GM19328 (cell line): ENCODE data around the gene MDK.

ENCODE experiments used
- ATAC-seq: cut with Tn5 transposase; IDR thresholded peaks from one replicate; pipeline ENCODE4 v1.9.1; 2021; ENCODE audit warnings: mild to moderate bottlenecking, moderate library complexity; ENCODE audit not compliant: unreplicated experiment

Gene MDK

GRCh38 chr11:46347637-46348311, 33.7 kb upstream of the MDK start:
- ATAC-seq: no peak

- ATAC-seq: no peak
These were observed 32.7 kb upstream of the MDK start for GRCh38 chr11:46348566-46349401.

GRCh38 chr11:46350695-46351094, 30.8 kb upstream of the MDK start:
- no peak for ATAC-seq

GRCh38 chr11:46351148-46351547, 30.3 kb upstream of the MDK start:
- ATAC-seq: no peak

GRCh38 chr11:46351606-46352005, 29.9 kb upstream of the MDK start:
- ATAC-seq: no peak

GRCh38 chr11:46352063-46352841, 29.2 kb upstream of the MDK start:
- no peak for ATAC-seq

GRCh38 chr11:46353698-46354097, 27.8 kb upstream of the MDK start:
- no peak for ATAC-seq

GRCh38 chr11:46356924-46357482, 24.5 kb upstream of the MDK start:
- ATAC-seq: no peak

GRCh38 chr11:46357483-46357936, 24.0 kb upstream of the MDK start:
- no peak for ATAC-seq

GRCh38 chr11:46359953-46360352, 21.5 kb upstream of the MDK start:
- ATAC-seq: no peak

- ATAC-seq: no peak
These were observed 20.6 kb upstream of the MDK start for GRCh38 chr11:46360878-46361277.

- peak; percentile 84 for ATAC-seq
These were observed 19.9 kb upstream of the MDK start for GRCh38 chr11:46361283-46362155.

- no peak for ATAC-seq
These were observed 19.1 kb upstream of the MDK start for GRCh38 chr11:46362156-46363030.

- ATAC-seq: no peak
These were observed 18.4 kb upstream of the MDK start for GRCh38 chr11:46363031-46363407.

- no peak for ATAC-seq
These were observed 17.9 kb upstream of the MDK start for GRCh38 chr11:46363455-46364005.

GRCh38 chr11:46364056-46364455, 17.4 kb upstream of the MDK start:
- ATAC-seq: no peak

GRCh38 chr11:46364791-46365190, 16.7 kb upstream of the MDK start:
- ATAC-seq: no peak

GRCh38 chr11:46366260-46366659, 15.2 kb upstream of the MDK start:
- ATAC-seq: no peak

- ATAC-seq: no peak
These were observed 14.8 kb upstream of the MDK start for GRCh38 chr11:46366661-46367161.
